Medulla oblongata (tissue), 1 donor: ENCODE measurements around the gene DNAAF9.

Experiments used
- DNase-seq: peaks from one replicate; pipeline ENCODE4 v3.0.0-alpha.2; 2015; ENCODE audit errors: extremely low spot score

Gene DNAAF9

DNA sequence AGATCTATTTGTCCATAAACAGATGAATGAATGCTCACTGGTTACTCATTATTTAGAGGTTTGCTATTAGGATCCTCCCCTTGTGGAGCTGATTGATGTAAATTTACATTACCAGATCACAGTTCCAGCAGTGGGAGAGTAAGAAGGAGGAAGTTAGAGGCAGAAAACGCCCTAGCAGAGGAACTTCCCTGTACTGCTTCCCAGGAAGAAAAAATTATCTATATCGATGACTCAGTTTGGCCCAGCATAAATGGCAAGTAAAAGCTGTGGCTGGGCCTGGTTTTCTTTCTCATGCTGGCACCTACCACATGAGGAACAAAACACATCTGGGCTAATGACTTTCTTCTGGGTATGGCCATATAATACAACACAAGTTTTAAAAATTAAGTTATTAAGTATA lies 35.7 kb downstream of the DNAAF9 start:
- DNase-seq, result no peak

DNA sequence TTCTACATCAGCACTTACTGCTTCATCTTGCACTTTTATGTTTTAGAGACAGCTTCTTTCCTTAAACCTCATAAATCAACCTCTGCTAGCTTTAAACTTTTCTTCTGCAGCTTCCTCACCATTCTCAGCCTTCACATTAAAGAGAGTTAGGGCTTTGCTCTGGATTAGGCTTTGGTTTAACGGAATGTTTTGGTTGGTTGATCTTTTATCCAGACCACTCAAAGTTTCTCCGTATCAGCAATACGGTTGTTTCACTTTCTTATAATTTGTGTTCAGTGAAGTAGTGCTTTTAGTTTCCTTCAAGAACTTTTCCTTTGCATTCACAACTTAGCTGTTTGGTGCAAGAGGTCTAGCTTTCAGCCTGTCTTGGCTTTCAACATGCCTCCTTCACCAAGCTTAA lies 40.4 kb downstream of the DNAAF9 start:
- DNase-seq, result no peak

DNA sequence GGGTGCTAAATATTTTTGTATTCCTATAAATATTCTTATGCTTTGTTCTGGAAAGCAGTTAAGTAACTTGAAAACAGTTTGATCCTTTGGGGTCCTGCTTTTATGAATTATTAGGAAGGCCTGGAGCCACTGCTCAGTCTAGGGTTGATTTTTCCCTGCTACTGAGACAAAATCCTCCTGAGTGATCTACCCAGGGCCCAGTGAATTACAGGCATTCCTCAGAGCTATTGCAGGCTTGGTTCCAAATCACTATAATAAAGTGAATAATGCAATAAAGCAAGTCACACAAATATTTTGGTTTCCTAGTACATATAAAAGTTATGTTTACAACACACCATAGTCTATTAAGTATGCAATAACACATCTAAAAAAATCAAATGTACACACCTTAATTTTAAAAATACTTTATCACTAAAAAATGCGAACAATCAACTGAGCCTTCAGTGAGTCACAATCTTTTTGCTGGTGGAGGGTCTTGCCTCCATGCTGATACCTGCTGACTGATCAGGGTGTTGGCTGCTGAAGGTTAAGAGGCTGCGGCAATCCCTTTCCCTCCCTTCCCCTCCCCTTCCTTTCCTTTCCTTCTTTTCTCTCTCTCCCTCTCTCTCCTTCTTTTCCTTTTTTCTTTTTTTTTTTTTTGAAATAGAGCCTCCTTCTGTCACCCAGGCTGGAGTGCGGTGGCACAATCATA lies 43.0 kb downstream of the DNAAF9 start:
- no peak for DNase-seq

DNA sequence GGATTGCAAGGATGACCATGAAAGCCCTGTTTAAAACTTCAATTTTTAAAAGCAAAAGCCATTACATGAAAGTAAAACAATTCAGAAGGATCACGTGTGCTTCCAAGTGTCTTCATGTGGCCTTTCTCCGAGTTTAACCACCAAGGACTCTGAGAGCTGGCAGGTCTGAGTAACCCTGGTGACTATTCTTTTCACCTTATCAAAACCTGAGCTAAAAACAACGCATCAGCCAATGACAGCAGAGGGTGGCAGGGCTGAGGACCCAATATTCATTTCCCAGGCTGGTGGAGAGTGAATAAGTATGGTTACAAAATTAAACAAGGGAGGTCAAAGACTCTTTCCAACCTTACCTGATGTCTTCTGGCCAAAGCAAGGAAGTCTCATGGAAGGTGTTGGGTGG lies 46.7 kb downstream of the DNAAF9 start:
- no peak for DNase-seq

DNA sequence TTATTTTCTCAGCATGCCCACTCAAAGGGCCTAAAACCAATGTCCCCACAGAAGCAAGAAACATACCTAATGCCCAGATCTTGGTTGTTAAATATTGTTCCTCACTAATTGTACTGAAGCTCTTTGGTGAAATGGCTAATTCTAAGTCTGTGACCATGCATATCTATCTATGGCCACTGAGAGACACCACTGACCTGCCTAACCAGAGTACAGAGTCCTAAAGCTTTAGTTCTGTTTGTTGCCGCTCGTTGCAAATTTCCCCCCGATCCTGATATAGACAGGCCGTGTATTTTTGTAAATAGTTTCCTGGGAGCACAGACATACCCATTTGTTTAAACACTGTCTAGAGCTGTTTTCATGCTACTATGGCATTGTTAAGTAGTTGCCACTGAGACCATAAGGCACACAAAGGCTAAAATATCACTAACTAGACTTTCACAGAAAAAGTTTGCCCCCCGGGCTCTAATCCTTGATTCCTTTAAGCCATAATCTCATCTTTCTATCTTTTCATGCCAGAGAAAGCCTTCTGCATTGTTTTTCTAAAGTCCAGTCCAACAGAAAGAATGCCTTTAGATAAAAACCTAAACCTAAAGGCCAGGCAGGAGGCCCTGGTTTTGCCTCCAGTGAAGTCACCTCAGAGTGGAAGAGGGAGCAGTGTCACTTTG lies 48.7 kb downstream of the DNAAF9 start:
- no peak for DNase-seq
